IPS DF 4.7 (cell line): ENCODE data around the gene PLCB1.

Experiments
- DNase-seq: peaks from one replicate; pipeline ENCODE4 v3.0.0-alpha.2; 2013; ENCODE audit warnings: low spot score; ENCODE audit errors: extremely low read depth

The PLCB1 gene

DNA sequence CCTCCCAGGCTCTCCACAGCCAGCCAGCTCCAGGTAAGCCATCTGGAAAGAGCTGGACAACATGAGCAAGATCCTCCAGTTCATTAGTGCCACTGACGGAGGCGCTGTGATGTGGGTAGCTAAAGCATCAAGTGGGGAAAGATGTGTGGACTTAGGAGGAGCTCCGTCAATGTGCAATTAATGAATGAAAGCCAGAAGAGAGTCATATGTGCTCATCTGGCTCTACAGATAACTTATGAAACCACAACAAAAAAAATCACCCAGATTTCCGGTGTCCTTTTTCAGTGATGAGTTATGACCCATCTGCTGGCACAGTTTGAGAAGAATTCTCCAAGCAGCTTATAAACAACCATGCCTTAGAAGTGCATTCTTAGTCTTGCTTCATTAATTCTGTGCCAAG lies 625.1 kb downstream of the PLCB1 start:
- DNase-seq: no peak

DNA sequence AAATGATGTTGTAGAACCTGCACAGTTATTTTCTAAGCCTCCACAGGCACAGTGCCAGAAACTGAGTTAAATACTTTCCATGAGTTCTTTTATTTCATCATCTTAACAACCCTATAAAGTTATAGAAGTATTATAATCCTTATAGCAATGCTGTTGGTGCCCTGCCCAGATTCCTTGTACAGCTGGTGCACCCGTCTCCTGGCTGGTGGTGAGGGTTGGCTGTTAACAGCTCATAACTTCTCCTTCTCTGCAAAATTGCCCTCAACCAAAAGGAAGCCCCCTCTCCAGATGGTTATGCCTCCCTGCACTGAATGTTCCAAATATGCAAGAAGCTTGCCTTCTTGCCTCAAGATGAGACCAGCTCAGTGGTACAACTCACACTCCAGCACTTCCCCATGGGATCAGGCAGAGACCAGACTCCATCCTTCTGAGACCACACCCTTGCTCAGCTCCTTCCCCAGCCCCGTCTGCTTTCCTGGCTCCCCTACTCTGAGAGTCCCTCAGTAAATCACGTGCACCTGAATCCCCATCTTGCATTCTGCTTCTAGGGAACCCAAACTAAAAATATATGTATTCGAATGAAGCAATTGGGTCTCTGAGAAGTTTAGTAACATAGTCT lies 632.4 kb downstream of the PLCB1 start:
- DNase-seq: no peak

DNA sequence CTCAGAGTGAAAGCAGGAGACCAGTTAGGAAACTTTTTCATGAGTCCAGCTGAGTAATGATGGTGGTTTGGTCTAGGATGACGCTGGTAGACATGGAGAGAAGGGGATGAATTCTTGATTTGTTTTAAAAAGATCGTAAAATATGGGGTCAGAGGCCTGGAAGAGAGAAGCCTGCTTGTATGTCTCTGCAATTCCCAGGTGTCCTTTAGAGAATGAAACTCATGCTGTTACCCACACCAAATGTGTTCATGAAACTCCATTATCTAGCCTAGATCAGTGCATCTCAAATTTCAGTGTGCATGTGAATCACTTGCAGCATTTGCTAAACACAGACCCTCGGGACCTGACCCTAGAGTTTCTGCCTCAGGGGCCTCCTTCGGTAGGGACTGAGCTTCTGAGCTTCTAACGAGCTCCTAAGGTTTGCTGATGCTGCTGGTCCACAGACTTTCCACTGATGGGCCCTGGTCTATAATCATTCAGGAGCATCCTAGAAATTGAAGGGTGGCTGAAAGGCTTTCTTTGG lies 634.9 kb downstream of the PLCB1 start:
- DNase-seq: no peak

DNA sequence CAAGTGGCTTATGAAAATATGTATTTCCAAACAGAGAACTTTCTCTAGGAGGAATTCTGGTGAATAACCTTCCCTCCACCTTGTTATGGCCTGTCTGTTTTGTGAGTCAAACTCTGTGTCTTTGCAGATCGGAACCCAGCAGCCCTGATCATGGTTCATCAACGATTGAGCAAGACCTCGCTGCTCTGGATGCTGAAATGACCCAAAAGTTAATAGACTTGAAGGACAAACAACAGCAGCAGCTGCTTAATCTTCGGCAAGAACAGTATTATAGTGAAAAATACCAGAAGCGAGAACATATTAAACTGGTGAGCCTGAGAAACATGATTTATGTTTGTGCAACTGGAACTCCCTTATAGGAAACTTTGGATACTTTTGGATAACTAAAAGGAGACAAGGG lies 642.3 kb downstream of the PLCB1 start:
- DNase-seq: no peak

DNA sequence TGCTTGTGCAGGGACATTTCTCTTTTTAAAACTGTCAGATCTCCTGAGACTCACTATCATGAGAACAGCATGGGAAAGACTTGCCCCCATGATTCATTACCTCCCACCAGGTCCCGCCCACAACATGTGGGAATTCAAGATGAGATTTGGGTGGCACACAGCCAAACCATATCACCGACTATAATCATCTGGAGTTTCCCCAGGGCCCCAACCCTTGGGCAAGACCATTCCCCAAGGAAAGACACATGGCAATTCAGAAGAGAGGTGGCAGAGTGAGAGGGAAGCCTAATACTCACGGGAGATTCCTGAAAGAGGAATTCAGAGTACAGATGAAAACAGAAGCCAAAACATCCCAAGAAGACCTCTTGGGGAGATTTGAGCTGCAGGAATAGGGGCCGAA lies 645.8 kb downstream of the PLCB1 start:
- DNase-seq: no peak

DNA sequence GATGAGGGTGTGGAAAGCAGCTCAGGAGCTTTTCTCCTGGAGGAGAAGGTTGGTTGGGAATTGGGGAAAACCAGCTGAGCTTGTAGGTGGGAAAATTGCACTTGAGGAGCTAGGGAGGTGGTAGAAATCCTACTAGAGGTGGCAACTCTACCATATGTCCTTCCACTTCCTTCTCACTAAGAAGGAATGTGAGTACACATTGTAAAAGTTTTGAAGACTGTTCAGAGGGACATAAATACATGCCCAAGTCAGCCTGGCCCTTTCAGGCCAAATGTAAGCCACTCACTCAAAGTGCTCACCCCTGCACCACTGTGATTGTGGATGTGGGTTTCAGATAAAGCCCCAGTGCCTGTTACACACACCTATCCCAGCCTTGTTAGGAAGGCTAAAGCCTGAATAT lies 646.3 kb downstream of the PLCB1 start:
- DNase-seq: no peak

DNA sequence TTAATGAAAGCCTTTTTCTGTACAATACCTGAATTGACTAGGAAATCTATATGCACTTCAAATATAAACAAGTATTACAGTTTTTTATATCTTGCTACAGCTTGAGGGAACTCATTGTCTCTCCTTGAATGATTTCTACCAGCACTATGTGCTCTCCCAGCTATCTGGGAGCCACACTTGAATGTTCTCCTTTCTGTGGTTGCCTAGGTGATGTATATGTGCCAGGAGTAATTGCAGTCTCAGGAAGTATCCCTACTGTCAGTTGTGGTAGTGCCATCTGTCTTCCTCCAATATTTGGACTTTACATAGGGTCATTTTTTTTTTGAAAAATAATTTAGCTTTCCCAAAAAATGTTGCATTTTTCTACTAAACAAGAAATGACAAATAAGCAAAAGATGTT lies 648.8 kb downstream of the PLCB1 start:
- no peak for DNase-seq

DNA sequence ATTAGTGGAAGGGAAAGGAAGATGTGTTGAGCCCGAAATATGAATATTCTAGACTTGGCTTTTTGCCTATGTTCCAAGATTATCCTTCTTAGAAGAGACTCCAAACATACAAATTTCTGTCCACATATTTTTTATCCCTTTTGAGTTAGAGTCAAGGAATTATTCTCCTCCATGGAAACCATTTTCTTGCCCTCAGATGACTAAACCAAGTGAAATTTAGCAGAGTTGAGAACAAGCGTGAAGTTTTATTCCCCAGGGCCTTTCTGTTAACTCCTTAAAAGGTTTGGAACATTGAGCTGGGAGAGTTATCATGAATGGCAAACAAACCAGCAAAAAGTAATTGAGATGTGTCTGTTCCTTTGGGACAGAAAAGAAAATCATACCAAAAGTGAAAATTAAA lies 650.7 kb downstream of the PLCB1 start:
- DNase-seq: no peak

DNA sequence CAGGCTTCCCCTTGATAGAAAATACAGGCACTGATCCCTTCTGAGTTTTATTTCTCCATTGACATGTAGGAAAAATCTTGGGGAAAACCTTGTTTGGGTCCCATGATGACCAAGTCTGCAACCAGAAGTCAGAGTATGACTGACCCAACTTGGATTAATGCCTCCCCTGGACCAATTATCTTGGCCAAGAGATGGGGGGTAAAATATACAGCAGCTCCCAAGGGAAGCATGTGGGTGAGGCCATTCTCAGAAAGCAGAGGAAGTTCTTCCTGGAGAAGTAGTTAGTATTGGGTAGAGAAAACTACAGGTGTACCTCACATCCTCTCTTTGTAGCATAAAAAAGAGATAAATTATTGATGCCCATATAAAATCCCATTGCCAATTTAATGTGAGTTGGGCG lies 651.7 kb downstream of the PLCB1 start:
- DNase-seq: no peak

DNA sequence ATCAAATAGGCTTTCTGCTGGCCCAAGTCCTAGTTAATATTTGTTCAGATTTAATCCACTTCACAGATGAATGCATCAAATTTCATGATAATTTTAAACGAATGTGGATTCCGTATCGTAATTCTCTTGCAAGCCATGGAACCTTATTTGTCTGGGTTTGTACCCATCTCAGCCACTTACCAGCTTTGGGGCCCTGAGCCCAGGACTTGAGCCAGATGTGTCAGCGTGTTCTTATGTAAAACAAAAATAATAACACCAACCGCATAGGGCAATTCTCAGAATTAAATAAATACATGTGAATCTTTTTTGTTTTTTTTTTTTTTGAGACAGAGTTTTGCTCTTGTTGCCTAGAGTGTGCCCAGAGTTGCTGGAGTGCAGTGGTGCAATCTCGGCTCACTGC lies 654.3 kb downstream of the PLCB1 start:
- DNase-seq: no peak

DNA sequence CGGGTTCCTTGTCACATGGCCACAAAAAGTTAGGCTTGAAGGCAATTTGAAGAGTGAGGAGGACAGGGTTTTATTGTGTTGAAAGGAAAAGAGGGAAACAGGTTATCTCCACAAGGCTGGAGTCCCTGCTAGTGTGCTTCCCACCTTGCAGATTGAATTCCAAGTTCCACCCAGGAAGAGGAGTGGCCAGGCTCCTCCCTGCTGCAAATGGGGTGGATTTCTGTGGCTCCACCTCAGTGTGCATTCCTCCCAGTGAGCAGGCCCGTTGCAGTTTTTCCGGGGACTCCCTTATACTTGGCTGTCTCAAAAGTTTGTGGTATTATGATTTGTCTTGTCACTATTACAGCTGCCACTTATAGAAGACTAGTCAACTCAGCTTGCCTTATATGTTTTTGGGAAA lies 655.0 kb downstream of the PLCB1 start:
- DNase-seq: no peak

DNA sequence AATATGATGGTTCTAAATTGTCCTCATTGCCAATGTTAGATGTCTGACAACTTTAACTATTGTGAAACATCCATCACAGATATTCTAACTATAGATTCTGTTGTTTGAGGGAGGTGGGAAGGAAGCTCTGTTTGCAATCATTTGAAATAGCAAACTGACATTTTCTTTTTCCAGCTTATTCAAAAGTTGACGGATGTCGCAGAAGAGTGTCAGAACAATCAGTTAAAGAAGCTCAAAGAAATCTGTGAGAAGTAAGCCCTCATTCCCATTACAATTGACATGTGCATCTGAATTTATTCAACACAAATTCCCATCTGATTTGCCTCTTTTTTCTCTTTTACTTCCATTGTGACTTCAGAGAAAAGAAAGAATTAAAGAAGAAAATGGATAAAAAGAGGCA lies 656.2 kb downstream of the PLCB1 start:
- DNase-seq: no peak

DNA sequence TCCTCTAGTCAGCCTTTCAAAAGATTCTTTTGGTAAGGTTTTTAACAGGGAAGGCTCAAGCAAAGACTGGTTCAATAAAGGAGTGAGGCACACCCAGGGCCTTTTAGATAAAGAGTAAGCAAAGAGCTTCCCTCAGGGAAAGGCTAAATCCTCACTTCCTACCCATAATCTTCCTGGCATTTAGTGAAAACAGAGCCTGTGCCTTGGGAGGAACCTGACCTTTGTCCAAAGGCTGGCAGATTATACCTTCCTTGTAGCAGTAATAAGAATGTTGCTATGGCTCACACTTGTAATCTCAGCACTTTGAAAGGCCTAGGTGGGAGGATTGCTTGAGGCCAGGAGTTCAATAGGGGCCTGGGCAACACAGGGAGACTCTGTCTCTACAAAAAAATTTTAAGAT lies 656.8 kb downstream of the PLCB1 start:
- no peak for DNase-seq

DNA sequence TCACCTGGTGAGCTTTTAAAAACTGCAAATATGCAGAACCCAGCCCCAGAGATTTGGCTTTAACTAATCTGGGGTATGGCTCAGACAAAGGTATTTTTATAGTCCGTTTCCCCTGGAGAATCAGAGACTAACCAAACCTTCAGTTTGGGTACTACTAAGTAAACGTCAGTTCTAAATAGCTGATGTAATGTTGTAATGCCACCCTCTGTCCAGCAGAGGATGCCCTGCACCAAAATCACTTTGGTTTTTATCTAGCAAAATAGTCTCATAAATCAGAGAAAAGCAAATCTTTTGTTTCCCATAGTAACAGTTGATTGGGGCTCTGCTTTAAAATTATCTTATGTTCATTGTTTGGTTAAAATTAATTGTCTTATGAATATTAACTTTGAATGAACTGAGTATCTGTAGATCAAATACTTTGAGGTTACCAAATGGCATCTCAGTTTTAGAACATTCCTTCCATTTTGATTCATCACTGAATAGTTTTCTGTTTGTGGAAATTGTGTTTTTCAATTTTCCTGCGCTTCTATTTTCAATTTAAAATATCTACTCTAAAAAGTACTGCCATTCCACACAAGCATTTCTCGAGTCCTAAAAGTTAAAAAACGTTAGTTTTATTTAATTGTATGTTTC lies 658.5 kb downstream of the PLCB1 start:
- no peak for DNase-seq

DNA sequence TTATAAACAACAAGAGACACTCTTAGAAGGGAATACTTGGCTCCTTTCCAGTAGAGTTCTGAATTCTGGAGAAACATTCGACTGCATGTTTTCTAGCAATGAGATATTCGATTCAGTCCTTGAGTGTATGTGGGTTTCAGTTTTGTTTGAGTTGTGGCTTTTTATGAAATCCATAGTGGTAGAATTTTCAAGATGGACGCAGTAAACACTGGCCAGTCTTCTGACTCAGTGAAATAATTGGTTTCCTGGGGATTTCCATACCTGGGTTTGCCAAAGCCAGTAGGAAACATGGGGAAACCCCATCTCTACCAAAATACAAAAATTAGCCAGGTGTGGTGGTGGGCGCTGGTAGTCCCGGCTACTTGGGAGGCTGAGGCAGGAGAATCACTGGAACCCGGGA lies 663.3 kb downstream of the PLCB1 start:
- no peak for DNase-seq

DNA sequence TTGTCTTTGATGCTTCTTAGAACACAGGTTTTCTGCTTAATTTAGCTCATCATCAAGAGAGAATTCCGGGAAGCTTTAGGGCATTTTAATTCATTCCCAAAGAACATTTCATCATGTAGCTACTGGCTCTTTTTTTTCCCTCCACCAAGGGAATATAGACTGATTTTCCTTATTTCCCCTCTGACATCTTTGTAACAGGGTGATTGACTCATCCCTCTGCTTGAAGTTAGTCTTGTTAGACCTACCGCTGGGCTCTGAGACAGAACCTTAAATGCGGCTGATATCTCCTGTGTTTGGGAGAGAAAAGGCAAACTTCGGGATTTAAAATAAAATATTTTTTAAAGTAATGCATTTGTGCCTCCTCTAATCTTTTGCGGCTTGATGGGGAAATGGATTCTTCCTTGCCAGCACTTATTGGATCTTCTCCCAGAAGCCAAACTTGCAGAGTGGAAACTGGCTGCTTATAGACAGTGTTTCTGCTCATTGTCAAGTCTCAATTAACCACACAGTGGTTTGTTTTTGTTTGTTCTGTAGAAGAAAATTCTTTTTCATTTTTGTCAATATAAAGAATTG lies 664.1 kb downstream of the PLCB1 start:
- no peak for DNase-seq

DNA sequence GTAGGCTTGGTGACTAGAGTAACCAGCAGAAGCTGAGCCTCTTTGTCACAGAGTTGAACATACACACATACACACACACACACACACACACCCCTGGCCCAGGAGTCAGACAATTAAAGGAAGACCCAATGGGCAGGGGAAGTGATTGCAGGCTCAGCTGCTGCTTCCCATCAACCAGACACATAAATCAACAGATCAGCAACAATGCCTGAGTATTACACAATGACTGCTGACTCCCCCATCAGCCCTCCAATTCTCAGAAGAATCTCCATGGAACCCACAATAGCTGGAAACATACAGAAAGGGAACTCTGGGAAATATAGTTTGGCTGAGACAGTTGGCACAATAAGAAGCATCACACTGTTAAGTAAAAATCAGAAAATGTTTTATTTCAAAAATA lies 666.4 kb downstream of the PLCB1 start:
- DNase-seq: no peak

DNA sequence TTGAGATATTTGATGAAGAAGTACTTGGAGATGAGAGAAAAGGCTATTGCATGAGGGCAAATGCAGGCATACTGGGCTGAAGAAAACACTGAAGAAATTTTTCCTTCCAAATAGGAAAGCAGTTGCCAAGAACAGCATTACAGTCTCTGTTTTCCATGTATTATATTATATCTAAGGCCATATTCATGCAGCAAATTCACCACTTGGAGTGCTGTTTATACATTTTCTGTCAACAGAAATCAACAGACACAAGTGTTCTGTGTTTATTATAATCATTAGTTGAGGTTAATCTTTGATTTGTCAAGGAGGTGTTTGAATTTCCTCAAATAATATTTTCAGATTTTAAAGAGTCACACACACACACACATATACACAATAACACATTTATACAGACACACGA lies 668.0 kb downstream of the PLCB1 start:
- no peak for DNase-seq

DNA sequence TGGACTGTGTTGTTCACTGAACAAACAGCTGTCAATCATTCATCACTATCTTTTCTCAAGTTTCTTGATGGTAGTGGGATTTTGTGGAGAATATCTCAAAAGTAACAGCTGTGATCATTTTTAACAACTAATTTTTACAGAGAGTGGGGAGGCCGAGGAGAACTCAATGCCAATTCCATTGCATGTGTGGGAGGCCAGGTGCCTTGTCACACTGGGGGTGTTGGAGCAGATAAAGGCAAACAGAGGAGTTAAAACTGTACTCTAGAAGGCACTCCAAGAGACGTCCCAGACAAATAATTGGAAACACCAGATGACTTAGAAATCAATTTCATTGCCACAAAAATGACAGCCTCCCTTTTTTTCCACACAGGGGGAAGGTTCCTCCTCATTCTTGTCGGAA lies 669.6 kb downstream of the PLCB1 start:
- no peak for DNase-seq

DNA sequence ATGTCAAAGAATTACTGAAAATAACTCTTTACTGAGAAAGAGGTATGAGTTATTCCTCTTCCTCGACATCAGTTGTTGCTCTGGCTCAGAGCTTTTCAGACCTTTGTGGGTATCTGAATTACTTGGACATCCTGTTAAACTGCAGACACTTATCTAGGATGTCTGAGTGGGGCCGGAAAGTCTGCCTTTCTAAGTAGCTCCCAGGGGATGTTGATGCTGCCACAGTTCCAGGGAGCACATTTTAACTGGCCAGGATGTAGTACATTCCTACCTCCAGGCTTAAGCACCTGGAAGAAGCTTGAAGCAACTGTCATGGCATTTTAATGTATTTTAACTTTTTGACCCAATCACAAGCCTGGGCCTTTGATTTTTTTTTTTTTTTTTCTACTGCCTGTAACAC lies 671.0 kb downstream of the PLCB1 start:
- DNase-seq: no peak

DNA sequence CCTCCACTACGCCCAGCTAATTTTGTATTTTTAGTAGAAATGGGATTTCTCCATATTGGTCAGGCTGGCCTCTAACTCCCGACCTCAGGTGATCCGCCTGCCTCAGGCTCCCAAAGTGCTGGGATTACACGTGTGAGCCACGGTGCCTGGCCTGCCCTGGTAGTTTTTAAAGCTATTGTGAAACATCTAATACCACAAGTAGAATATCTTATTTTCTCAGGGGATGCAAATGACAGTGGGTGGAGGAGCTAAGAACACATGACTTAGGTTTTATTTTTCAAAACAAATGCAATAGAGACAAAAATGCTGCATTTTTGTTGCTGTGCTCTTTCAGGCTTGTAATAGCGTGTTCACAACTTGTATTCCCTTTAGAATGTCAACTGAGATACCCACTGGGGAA lies 671.9 kb downstream of the PLCB1 start:
- no peak for DNase-seq

DNA sequence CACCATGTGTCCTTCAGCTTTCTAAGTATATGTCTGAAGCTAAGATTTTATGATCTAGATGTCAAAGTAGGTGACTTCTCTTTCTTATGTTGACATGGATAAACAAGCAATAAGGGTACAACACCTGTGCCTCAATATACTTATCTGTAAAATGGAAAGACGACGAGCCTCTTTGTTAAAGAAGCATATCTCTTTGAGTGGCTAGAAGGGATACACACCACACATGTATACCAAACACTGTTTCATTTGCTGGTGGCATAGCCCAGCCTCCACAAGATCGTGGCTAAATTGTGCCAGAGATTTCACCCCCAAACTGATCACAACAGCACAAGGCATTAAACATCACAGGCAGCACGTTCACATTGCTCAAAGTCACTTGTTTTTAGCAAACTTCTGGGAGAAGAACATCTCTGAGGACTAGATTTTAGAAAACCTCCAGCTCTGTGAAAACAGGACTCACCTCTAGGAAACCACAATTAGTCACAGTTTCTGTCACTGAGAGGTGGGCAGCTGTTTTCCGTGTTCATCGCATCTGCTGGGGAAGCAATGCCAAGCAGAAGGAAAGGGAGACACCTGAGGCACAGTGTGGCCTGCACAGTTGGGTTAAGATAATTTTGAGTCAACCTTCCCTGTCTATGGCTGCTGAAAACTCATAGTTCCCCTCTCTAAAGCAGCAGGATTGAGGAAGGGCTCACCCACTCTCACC lies 673.8 kb downstream of the PLCB1 start:
- DNase-seq: no peak
